Activated gamma-delta T cell (primary cell): ENCODE data around the gene APBB1IP.
"Not testable (repeated sequence)": the region's sequence is repeated elsewhere in the genome, so short reads cannot be mapped to it uniquely, and the experiment has no call there.

Experiments
- DNase-seq: peaks from one replicate; lab custom pipeline; 2025; lab: John Stamatoyannopoulos, UW

The APBB1IP gene

GRCh38 chr10:26477501-26477900 lies 39.4 kb downstream of the APBB1IP start:
- DNase-seq, result no peak

DNA sequence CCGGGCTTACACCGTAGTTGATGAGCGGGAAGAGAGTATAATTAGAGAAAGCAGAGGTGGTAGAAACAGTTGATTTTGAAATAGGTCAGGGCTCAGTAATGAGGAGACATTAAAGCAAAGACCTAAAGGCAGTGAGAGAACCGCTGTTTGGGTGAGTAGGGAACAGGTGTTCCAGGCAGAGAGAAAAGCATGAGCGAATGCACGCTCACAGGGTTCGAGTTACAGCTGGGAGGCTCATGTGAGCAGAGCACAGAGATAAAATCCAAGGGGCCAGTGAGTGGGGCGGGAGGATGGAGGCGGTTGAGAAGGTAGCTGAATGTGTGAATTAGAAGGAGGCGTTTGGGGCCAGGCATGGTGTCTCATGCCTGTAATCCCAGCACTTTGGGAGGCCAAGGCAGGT lies 39.9 kb downstream of the APBB1IP start:
- DNase-seq, result no peak

- DNase-seq, result no peak
Observed at GRCh38 chr10:26479766-26480492, 41.8 kb downstream of the APBB1IP start.

DNA sequence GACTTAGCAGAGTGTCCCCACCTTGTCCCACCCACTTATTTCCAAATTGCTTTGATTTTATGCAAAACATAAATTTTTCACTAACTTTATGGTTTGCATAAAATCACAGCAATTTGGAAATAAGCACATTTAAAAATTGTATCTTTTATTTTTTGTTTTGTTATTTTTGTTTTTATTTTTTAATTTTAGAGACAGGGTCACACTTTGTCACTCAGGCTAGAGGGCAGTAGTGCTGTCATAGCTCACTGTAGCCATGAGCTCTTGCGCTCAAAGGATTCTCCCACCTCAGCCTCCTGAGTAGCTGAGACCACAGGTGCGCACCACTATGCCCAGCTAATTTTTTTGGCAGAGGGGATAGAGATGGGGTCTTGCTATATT lies 43.2 kb downstream of the APBB1IP start:
- no peak for DNase-seq

GRCh38 chr10:26481914-26482550 lies 43.9 kb downstream of the APBB1IP start:
- DNase-seq, result no peak

- no peak for DNase-seq
Observed at GRCh38 chr10:26483554-26483953, 45.4 kb downstream of the APBB1IP start.

DNA sequence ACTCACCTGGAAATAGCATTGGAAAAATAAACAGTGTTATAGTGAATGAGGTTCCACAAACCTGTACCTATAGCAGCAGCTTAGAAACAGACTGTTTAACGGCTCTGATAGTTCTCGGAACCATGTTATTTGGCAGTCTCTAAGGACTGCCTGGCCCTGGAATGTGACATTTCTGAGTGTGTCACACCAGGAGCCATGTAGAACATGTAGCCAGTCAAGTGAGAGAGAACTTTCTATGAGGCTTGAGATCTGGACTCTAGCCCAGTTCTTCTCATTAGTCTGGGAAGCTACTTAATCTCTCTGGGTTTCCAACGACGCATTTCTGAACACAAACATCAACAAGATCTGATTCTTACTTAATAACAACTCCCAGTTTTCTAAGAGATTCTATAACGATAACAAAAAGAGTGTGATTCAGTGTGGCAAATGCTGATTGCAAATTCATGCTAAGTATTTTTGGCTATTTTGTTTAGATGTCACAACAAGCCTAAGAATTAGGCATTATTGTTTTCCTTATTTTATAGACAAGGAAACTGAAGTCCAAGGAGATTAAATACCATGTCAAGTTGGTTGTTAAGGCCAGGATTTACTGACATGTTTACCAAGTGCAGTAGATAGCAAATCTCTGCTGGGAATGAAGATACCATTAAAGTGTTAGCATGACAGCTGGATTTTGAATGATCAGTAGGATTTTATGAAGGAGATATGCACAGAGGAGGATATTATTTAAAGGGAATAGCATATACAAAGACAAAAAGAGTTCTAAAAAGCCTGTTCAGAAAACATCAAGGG lies 47.2 kb downstream of the APBB1IP start:
- DNase-seq, result no peak

- no peak for DNase-seq
Observed at GRCh38 chr10:26486304-26486703, 48.2 kb downstream of the APBB1IP start.

GRCh38 chr10:26486990-26487850 lies 49.1 kb downstream of the APBB1IP start:
- no peak for DNase-seq

DNA sequence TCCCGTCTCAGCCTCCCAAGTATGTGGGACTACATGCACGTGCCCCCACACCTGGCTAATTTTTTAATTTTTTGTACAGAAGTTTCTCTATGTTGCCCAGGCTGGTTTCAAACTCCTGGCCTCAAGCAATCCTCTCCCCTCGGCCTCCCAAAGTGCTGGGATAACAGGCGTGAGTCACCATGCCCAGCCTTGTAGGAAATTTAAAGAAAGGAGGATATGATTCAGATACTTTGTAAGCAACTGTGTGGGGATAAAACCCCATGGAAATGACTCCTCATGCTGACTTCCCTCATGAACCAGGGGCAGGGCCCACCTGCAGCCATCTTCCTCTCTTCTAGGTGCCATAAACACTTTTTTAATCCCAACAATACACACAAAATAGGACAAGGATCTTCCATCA lies 50.2 kb downstream of the APBB1IP start:
- DNase-seq, result no peak

DNA sequence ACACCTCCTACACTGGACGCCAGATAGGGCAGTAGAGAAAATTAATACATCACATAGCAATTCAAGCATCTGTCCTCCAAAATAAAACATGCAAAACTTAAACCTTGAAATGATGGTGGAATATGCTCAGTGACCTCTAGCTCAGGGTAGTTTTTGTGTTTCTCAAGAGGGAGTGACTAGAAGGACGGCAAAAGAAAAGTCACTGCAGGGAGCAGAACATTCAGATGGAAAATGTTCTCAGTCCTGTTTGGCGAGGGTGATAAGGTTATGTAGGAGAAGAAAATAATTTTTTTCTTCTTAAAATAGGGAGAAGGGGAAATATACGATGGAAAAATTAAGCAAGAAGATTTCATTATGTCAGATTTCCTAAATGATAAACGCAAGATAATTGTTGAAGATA lies 50.9 kb downstream of the APBB1IP start:
- no peak for DNase-seq

DNA sequence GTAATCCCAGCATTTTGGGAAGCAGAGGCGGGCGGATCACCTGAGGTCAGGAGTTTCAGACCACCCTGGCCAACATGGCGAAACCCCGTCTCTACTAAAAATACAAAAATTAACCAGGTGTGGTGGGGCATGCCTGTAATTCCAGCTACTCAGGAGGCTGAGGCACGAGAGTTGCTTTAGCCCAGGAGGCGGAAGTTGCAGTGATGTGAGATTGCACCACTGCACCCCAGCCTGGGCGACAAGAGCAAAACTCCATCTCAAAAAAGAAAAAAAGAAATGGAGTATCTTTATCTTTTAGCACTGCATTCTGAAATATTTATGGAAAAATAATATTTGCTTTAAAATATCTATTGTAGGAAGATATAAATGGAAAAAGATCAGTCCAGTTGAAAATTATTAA lies 52.2 kb downstream of the APBB1IP start:
- DNase-seq, result not testable (repeated sequence)

DNA sequence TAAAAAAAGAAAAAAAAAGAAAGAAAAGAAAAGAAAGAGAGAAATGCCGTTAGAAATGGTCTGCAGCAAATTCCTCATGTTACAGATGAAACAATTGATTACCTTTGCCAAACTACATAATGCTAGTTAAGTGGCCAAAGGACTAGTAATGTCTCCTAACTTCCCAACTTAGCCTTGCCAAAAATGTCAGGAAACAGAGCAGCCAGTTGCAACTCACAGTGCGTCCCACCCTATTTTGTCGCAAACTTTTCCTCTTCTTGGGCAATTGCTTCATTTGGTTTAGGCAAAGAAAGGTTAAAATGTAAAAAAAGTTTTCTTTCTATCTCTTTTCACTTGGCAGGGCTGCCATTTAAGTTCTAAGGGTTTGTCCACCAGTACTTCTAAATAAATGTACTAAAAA lies 53.1 kb downstream of the APBB1IP start:
- no peak for DNase-seq

- no peak for DNase-seq
Observed at GRCh38 chr10:26491934-26492333, 53.8 kb downstream of the APBB1IP start.

GRCh38 chr10:26492725-26493124 lies 54.6 kb downstream of the APBB1IP start:
- not testable (repeated sequence) for DNase-seq

DNA sequence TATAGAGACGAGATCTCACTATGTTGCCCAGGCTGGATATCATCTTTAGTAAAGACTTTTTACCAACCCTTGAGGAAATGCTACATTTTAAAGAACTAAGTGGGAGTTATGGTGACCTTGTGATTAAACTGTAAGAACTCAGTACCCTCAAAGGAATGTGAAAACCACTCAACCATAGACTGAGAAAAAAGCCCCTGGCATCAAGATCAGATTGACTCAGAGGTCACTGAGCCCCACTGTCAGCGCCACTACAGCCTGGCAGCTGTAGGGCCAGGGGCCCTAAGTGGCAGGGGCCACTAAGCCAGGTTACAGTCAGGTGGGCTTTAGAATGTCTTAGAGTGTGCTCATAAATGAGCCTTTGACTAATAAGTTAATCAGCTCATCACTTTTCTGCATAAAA lies 55.9 kb downstream of the APBB1IP start:
- DNase-seq, result no peak

GRCh38 chr10:26499426-26499825 lies 61.3 kb downstream of the APBB1IP start:
- DNase-seq, result no peak

- DNase-seq, result no peak
Observed at GRCh38 chr10:26502986-26503385, 64.8 kb downstream of the APBB1IP start.

DNA sequence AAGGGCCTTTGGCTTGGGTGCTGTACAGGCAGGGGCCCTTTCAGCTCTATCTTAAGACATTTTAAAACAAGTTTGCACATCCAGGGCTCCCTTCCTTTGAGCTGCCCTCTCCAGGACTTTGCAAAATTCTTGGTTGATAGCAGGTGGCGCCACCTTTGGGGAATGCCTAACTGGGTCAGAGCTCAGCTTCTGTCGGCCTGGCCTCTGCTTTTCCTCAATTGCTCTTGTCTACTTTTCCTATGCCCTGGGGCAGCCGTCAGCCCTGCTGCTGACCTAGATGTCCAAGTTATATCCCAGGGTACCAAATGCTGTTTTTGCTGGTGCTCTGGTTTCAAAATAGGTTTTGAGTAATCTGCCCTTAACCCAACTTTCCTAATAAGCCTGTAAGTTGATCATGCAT lies 65.8 kb downstream of the APBB1IP start:
- DNase-seq, result no peak

GRCh38 chr10:26504429-26504828 lies 66.3 kb downstream of the APBB1IP start:
- not testable (repeated sequence) for DNase-seq

- no peak for DNase-seq
Observed at GRCh38 chr10:26505491-26505890, 67.3 kb downstream of the APBB1IP start.

DNA sequence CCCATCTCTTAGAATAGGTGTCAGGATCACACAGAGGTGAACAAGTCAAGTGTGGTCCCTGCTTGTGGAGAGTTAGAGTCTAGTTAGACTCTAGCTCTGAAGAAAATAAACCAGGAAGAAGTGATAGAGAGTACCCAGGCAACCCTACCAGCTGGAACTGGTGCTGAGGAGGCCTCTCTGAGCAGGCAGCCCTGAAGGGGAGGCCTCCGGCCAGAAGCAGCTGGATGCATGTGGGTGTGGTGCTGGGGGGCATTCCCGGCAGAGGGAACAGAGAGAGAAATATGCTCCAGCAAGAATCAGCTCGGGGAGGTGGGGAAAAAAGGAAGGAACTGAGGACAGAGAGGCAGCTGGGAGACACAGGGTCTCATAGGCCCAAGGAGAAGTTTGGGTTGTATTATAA lies 68.6 kb downstream of the APBB1IP start:
- DNase-seq, result no peak
